NT2/D1 (cell line): Measurements from ENCODE around the gene IQSEC1.

Source experiments
- SUZ12 ChIP-seq: IDR thresholded peaks from 2 replicates; pipeline ENCODE4 v1.6.1; 2011; ENCODE audit not compliant: insufficient read length, insufficient read depth; ENCODE audit errors: extremely low read depth
- YY1 ChIP-seq: IDR thresholded peaks from 2 replicates; pipeline ENCODE4 v1.6.1; 2011; ENCODE audit not compliant: insufficient read length, insufficient read depth
- ZNF274 ChIP-seq: IDR thresholded peaks from 2 replicates; pipeline ENCODE4 v1.6.1; 2011; ENCODE audit warnings: mild to moderate bottlenecking, low read depth, low read length

- TF ChIP-seq ZNF274 (no peak), YY1 (no peak), SUZ12 (no peak)
These were observed 40.4 kb upstream of the IQSEC1 start for GRCh38 chr3:13113346-13114330.
